HepG2 (cell line): ENCODE results near the gene SRCAP. TPM values are rescaled to one million over a fixed set of nuclear protein-coding genes. Genes with fewer than 3 reads are reported as not detected.
A peak's percentile ranks its signal among the peaks of the same experiment; 100 is the strongest.

ENCODE experiments used
- AFF4 ChIP-seq: sonication (generic); formaldehyde crosslinking; IDR thresholded peaks from 2 replicates; pipeline ENCODE4 v1.4.0; 2020; ENCODE audit warnings: missing genetic modification reagents
- DNMT1 ChIP-seq: sonication (generic); formaldehyde crosslinking; IDR thresholded peaks from 2 replicates; pipeline ENCODE4 v1.5.1; 2020; ENCODE audit warnings: mild to moderate bottlenecking, missing genetic modification reagents
- HNRNPK ChIP-seq: fragments of 200-400 bp; formaldehyde crosslinking; IDR thresholded peaks from 2 replicates; pipeline ENCODE4 v1.6.1; 2018; ENCODE audit warnings: low read length, low read depth, moderate library complexity, mild to moderate bottlenecking; ENCODE audit not compliant: poor library complexity, severe bottlenecking
- MEIS2 ChIP-seq: sonication (generic); formaldehyde crosslinking; IDR thresholded peaks from 2 replicates; pipeline ENCODE4 v1.9.0; 2021; ENCODE audit warnings: mild to moderate bottlenecking, missing genetic modification reagents
- NFE2 ChIP-seq: sonication (generic); formaldehyde crosslinking; IDR thresholded peaks from 2 replicates; pipeline ENCODE4 v1.4.0; 2020; ENCODE audit warnings: missing genetic modification reagents
- PAF1 ChIP-seq: IDR thresholded peaks from 2 replicates; pipeline ENCODE4 v1.6.1; 2016; ENCODE audit warnings: missing genetic modification reagents, missing compliant biosample characterization
- PHF21A ChIP-seq: sonication (generic); formaldehyde crosslinking; IDR thresholded peaks from 2 replicates; pipeline ENCODE4 v1.5.0; 2020; ENCODE audit warnings: mild to moderate bottlenecking, missing genetic modification reagents
- POLR2AphosphoS2 ChIP-seq: IDR thresholded peaks from 2 replicates; pipeline ENCODE4 v1.6.1; 2011; ENCODE audit warnings: low read depth, low read length, improper control_type of control experiment
- SETDB1 ChIP-seq: sonication (generic); formaldehyde crosslinking; IDR thresholded peaks from 2 replicates; pipeline ENCODE4 v1.5.1; 2020; ENCODE audit warnings: missing genetic modification reagents, mild to moderate bottlenecking, borderline replicate concordance
- SNAI1 ChIP-seq: sonication (generic); formaldehyde crosslinking; IDR thresholded peaks from 2 replicates; pipeline ENCODE4 v1.5.0; 2020; ENCODE audit warnings: mild to moderate bottlenecking, missing genetic modification reagents, borderline replicate concordance
- TCF12 ChIP-seq, 2 experiments: fragments of 450-650 bp in 1 of 2; sonication (generic) in 1 of 2; formaldehyde crosslinking in 1 of 2; IDR thresholded peaks; 2 replicates each; pipeline versions ENCODE4 v1.6.1 to v1.8.0; 2017 to 2022; ENCODE audit warnings: antibody characterized with exemption in 1 of 2, mild to moderate bottlenecking in 1 of 2, missing genetic modification reagents in 1 of 2, moderate library complexity in 1 of 2
- TP53 ChIP-seq: sonication (generic); formaldehyde crosslinking; conservative IDR thresholded peaks from 2 replicates; pipeline ENCODE4 v1.4.0; 2020; ENCODE audit warnings: missing genetic modification reagents
- YEATS4 ChIP-seq: sonication (generic); formaldehyde crosslinking; IDR thresholded peaks from 2 replicates; pipeline ENCODE4 v1.4.0; 2020; ENCODE audit warnings: missing genetic modification reagents, borderline replicate concordance
- ZNF207 ChIP-seq: fragments of 450-650 bp; IDR thresholded peaks from 2 replicates; pipeline ENCODE4 v1.6.1; 2016; ENCODE audit warnings: antibody characterized with exemption, borderline replicate concordance
- ZNF232 ChIP-seq: sonication (generic); formaldehyde crosslinking; IDR thresholded peaks from 2 replicates; pipeline ENCODE4 v1.4.0; 2020; ENCODE audit warnings: missing genetic modification reagents, borderline replicate concordance
- ZNF276 ChIP-seq: sonication (generic); formaldehyde crosslinking; IDR thresholded peaks from 2 replicates; pipeline ENCODE4 v1.4.0; 2020; ENCODE audit warnings: mild to moderate bottlenecking, low read depth, missing genetic modification reagents
- ZNF282 ChIP-seq: fragments of 450-650 bp; IDR thresholded peaks from 2 replicates; pipeline ENCODE4 v1.6.1; 2018; ENCODE audit not compliant: partially characterized antibody
- ZNF296 ChIP-seq: sonication (generic); formaldehyde crosslinking; conservative IDR thresholded peaks from 2 replicates; pipeline ENCODE4 v1.5.0; 2020; ENCODE audit warnings: mild to moderate bottlenecking, missing genetic modification reagents
- ZNF589 ChIP-seq: sonication (generic); formaldehyde crosslinking; conservative IDR thresholded peaks from 2 replicates; pipeline ENCODE4 v1.8.0; 2022; ENCODE audit warnings: mild to moderate bottlenecking, moderate library complexity, missing genetic modification reagents
- ZNF607 ChIP-seq: sonication (generic); formaldehyde crosslinking; IDR thresholded peaks from 2 replicates; pipeline ENCODE4 v1.5.1; 2020; ENCODE audit warnings: missing genetic modification reagents, mild to moderate bottlenecking, borderline replicate concordance
- ZNF652 ChIP-seq: IDR thresholded peaks from 2 replicates; pipeline ENCODE4 v1.6.1; 2016; ENCODE audit warnings: low read depth, borderline replicate concordance
- ZNF749 ChIP-seq: sonication (generic); formaldehyde crosslinking; IDR thresholded peaks from 2 replicates; pipeline ENCODE4 v1.8.0; 2022; ENCODE audit warnings: mild to moderate bottlenecking, missing genetic modification reagents, moderate library complexity, borderline replicate concordance
- ZNF768 ChIP-seq: sonication (generic); formaldehyde crosslinking; IDR thresholded peaks from 2 replicates; pipeline ENCODE4 v1.4.0; 2020; ENCODE audit warnings: missing genetic modification reagents
- ZSCAN21 ChIP-seq: sonication (generic); formaldehyde crosslinking; IDR thresholded peaks from 2 replicates; pipeline ENCODE4 v1.8.0; 2022; ENCODE audit warnings: mild to moderate bottlenecking, missing genetic modification reagents, moderate library complexity, borderline replicate concordance
- ZSCAN30 ChIP-seq: sonication (generic); formaldehyde crosslinking; IDR thresholded peaks from 2 replicates; pipeline ENCODE4 v1.5.0; 2020; ENCODE audit warnings: mild to moderate bottlenecking, missing genetic modification reagents
- ZZZ3 ChIP-seq: sonication (generic); formaldehyde crosslinking; IDR thresholded peaks from 2 replicates; pipeline ENCODE4 v1.4.0; 2020; ENCODE audit warnings: missing genetic modification reagents, mild to moderate bottlenecking, borderline replicate concordance
- polyA plus RNA-seq, 8 experiments: library from polyadenylated mRNA; depleted of rRNA in 3 of 8; stranded (reverse) in 7 of 8; unstranded in 1 of 8; fragments of >200 nt; fragmentation: Illumina TruSeq in 4 of 8; extraction: Trizol in 4 of 8; gene quantifications; 2 replicates each; pipeline versions ENCODE4 v1.2.1 to v1.2.3, GENCODE V29; 2011 to 2016; ENCODE audit warnings: low read depth in 4 of 8, missing spikeins in 1 of 8, mixed read lengths in 1 of 8; ENCODE audit not compliant: insufficient read depth in 1 of 8
- total RNA-seq, 5 experiments: library from RNA; depleted of rRNA; stranded (reverse); fragments of >200 nt; fragmentation: Illumina TruSeq; extraction: Trizol; gene quantifications; 2 replicates each; pipeline ENCODE4 v1.2.3, GENCODE V29; 2016; ENCODE audit warnings: low read depth in 1 of 5

The SRCAP gene
- total and polyA plus RNA-seq, 2 of the 13 experiments (the other 11 are each of a cell fraction or from before 2014, with no cell fraction given): 4.9 to 9.0 TPM

- TF ChIP-seq YEATS4 (CRISPR knock-in tag) (no peak), SNAI1 (CRISPR knock-in tag) (0 out of 2 replicates have a peak, but pooled peaks have one; percentile 7), ZNF749 (CRISPR knock-in tag) (no peak), ZNF276 (CRISPR knock-in tag) (no peak), NFE2 (CRISPR knock-in tag) (no peak), ZNF207 (no peak), AFF4 (CRISPR knock-in tag) (no peak), ZNF232 (peak; percentile 44; the same call in 1 of the 2 replicates), ZZZ3 (CRISPR knock-in tag) (no peak), ZSCAN21 (CRISPR knock-in tag) (0 out of 2 replicates have a peak, but pooled peaks have one; percentile 32), PHF21A (CRISPR knock-in tag) (no peak), PAF1 (CRISPR knock-in tag) (peak; percentile 91; the same call in 1 of the 2 replicates), ZNF607 (CRISPR knock-in tag) (0 out of 2 replicates have a peak, but pooled peaks have one; percentile 38), SETDB1 (CRISPR knock-in tag) (no peak), ZSCAN30 (CRISPR knock-in tag) (no peak), POLR2AphosphoS2 (no peak), TP53 (CRISPR knock-in tag) (no peak), MEIS2 (CRISPR knock-in tag) (0 out of 2 replicates have a peak, but pooled peaks have one; percentile 23), ZNF282 (no peak), ZNF652 (CRISPR knock-in tag) (no peak), ZNF768 (CRISPR knock-in tag) (peak; percentile 91), ZNF589 (CRISPR knock-in tag) (no peak), TCF12 (IDR thresholded peaks at IDR 0.05) (no peak), TCF12 (CRISPR knock-in tag; IDR thresholded peaks at IDR 0.05) (no peak), DNMT1 (CRISPR knock-in tag) (no peak), HNRNPK (no peak), ZNF296 (CRISPR knock-in tag) (no peak)
These were observed 78.8 kb downstream of the SRCAP start (continued) for GRCh38 chr16:30777591-30778297.
